ENCODE measurements around the gene GDF7. TPM values are rescaled to one million over a fixed set of nuclear protein-coding genes. Genes with fewer than 3 reads are reported as not detected.
A peak's percentile ranks its signal among the peaks of the same experiment; 100 is the strongest.

GDF7 gene
- polyA plus RNA-seq = 0.13 TPM
- long read RNA-seq, donor 1 = 0 reads
- long read RNA-seq, donor 2 = 0 reads
- long read RNA-seq, donor 3 = 0 reads
- long read RNA-seq, donor 4 = 0 reads
- long read RNA-seq, donor 5 = 0 reads
- long read RNA-seq, donor 6 = 0 reads
- long read RNA-seq, donor 7 = 0 reads
- long read RNA-seq, donor 8 = 0 reads
- long read RNA-seq, donor 9 = 0 reads
- long read RNA-seq, donor 10 = 0 reads
- long read RNA-seq, donor 11 = 0 reads

- WGBS (ENCODE audit: insufficient coverage, low lambda C conversion rate) = no CpG with 5 or more reads among the region's 86 CpGs
These were observed at the start of gene GDF7 for GRCh38 chr2:20666304-20667150. TSS of gene GDF7 (plus strand) at chr2:20667144. CDS start at chr2:20667240, 96 bp downstream.

GRCh38 chr2:20617892-20618467 lies 49.0 kb upstream of the GDF7 start:
- no peaks in the 10 kb centered on the region for H3K27me3 ChIP-seq (ENCODE audit: control insufficient read depth, insufficient read depth, low read length)
- peak; percentile 97 to 98 for DNase-seq
- H3K36me3 ChIP-seq (ENCODE audit: control insufficient read depth, insufficient read depth, low read length) = peaks cover 38% of the 10 kb centered on the region
- peaks cover 62% of the 10 kb centered on the region for H3K4me1 ChIP-seq (ENCODE audit: control insufficient read depth, insufficient read depth, low read length)
- no peaks in the 10 kb centered on the region for H3K9me3 ChIP-seq (ENCODE audit: control insufficient read depth, low read depth, low read length)
- peak overlapping the region; percentile 88 for H3K27ac ChIP-seq (ENCODE audit: low read length)
- no peak overlapping the region for H3K4me3 ChIP-seq (ENCODE audit: low read length)
- WGBS (ENCODE audit: insufficient coverage, low lambda C conversion rate) = no CpG with 5 or more reads among the region's 14 CpGs

More at GRCh38 chr2:20666304-20667150, at the start of gene GDF7:
- H3K27ac ChIP-seq (ENCODE audit: low read length) = no peak within 1 kb of the TSS
- peak within 1 kb of the TSS; percentile 13 for H3K4me3 ChIP-seq (ENCODE audit: low read length)
- peaks cover 25% of the 10 kb centered on the region for H3K9me3 ChIP-seq (ENCODE audit: control insufficient read depth, low read depth, low read length)
- H3K36me3 ChIP-seq (ENCODE audit: control insufficient read depth, insufficient read depth, low read length) = no peaks in the 10 kb centered on the region
- H3K4me1 ChIP-seq (ENCODE audit: control insufficient read depth, insufficient read depth, low read length) = peaks cover 34% of the 10 kb centered on the region
- DNase-seq = peak in 1 of 2 donors; percentile 69
- peaks cover 96% of the 10 kb centered on the region for H3K27me3 ChIP-seq (ENCODE audit: control insufficient read depth, insufficient read depth, low read length)

DNA sequence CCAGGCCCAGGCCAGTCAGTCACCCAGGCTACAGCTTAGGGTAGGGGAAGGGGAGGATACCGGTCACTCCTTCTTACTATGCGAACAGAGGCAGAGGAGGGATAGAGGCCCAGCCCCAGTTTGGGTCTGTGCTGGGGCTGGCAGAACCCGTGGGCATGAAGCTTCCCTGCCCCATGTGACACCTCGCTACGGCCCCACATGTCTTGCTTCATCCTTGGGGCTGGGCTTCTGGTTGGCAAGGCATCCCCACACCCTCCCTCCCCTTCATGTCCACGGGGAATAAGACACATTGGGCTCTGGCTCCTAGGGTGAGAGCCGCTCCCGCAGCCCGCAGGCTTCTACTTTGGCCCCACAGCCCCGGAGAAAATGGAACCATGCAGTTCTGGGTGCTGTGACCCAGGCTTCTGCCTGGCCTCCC lies 48.5 kb upstream of the GDF7 start:
- peaks cover 43% of the 10 kb centered on the region for H3K36me3 ChIP-seq (ENCODE audit: control insufficient read depth, insufficient read depth, low read length)
- H3K27ac ChIP-seq (ENCODE audit: low read length) = peak overlapping the region; percentile 88
- no peaks in the 10 kb centered on the region for H3K9me3 ChIP-seq (ENCODE audit: control insufficient read depth, low read depth, low read length)
- H3K4me1 ChIP-seq (ENCODE audit: control insufficient read depth, insufficient read depth, low read length) = peaks cover 65% of the 10 kb centered on the region
- H3K4me3 ChIP-seq (ENCODE audit: low read length) = no peak overlapping the region
- no peaks in the 10 kb centered on the region for H3K27me3 ChIP-seq (ENCODE audit: control insufficient read depth, insufficient read depth, low read length)
- no peak for DNase-seq
- no CpG with 5 or more reads among the region's 10 CpGs for WGBS (ENCODE audit: insufficient coverage, low lambda C conversion rate)

GRCh38 chr2:20618886-20619521 lies 47.9 kb upstream of the GDF7 start:
- Histone ChIP-seq H3K27ac (ENCODE audit: low read length) (peak overlapping the region; percentile 88), H3K4me1 (ENCODE audit: control insufficient read depth, insufficient read depth, low read length) (peaks cover 62% of the 10 kb centered on the region), H3K9me3 (ENCODE audit: control insufficient read depth, low read depth, low read length) (no peaks in the 10 kb centered on the region), H3K4me3 (ENCODE audit: low read length) (no peak overlapping the region), H3K27me3 (ENCODE audit: control insufficient read depth, insufficient read depth, low read length) (no peaks in the 10 kb centered on the region), H3K36me3 (ENCODE audit: control insufficient read depth, insufficient read depth, low read length) (peaks cover 48% of the 10 kb centered on the region)
- no peak for DNase-seq
- no CpG with 5 or more reads among the region's 15 CpGs for WGBS (ENCODE audit: insufficient coverage, low lambda C conversion rate)

- Histone ChIP-seq H3K27ac (ENCODE audit: low read length) (no peak overlapping the region), H3K4me1 (ENCODE audit: control insufficient read depth, insufficient read depth, low read length) (peaks cover 55% of the 10 kb centered on the region), H3K9me3 (ENCODE audit: control insufficient read depth, low read depth, low read length) (no peaks in the 10 kb centered on the region), H3K36me3 (ENCODE audit: control insufficient read depth, insufficient read depth, low read length) (peaks cover 54% of the 10 kb centered on the region), H3K27me3 (ENCODE audit: control insufficient read depth, insufficient read depth, low read length) (no peaks in the 10 kb centered on the region), H3K4me3 (ENCODE audit: low read length) (no peak overlapping the region)
- DNase-seq = no peak
- WGBS (ENCODE audit: insufficient coverage, low lambda C conversion rate) = no CpG with 5 or more reads among the region's 13 CpGs
These were observed 47.3 kb upstream of the GDF7 start for GRCh38 chr2:20619624-20620024.

GRCh38 chr2:20620271-20620681 lies 46.7 kb upstream of the GDF7 start:
- Histone ChIP-seq H3K4me1 (ENCODE audit: control insufficient read depth, insufficient read depth, low read length) (peaks cover 49% of the 10 kb centered on the region), H3K27ac (ENCODE audit: low read length) (no peak overlapping the region), H3K36me3 (ENCODE audit: control insufficient read depth, insufficient read depth, low read length) (peaks cover 60% of the 10 kb centered on the region), H3K4me3 (ENCODE audit: low read length) (no peak overlapping the region), H3K9me3 (ENCODE audit: control insufficient read depth, low read depth, low read length) (no peaks in the 10 kb centered on the region), H3K27me3 (ENCODE audit: control insufficient read depth, insufficient read depth, low read length) (no peaks in the 10 kb centered on the region)
- DNase-seq = no peak
- no CpG with 5 or more reads among the region's 8 CpGs for WGBS (ENCODE audit: insufficient coverage, low lambda C conversion rate)

DNA sequence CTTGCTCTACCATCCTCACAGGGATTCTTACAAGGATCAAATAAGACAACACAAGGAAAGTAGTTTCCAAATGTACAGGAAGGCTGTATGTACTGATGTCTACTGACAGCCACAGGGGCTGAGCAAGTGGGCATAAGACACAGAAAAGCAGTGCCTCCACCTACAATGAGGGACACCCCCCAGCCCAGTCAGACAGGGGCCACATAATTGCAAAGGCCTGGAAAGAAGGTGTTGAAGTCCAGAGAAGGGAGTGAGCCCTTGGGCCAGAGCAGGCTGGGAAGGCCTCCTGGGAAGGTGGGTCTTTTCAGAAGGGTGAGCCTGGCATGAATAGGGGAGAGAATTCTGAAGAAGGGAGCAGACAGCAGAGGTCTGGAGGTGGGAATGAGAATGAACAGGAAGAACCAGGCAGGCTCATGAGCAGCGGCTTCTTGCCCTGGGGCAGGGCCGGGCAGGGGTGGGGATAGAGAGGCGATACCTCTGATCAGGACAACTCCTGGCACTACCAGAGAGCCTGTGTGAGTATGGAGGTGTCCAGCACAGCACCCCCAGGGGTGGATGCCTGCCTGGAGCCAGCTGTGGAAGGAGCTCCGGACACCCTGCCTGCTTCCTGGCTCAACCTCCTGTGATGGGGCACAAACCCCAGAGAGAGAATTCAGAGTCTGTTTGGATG lies 46.1 kb upstream of the GDF7 start:
- Histone ChIP-seq H3K36me3 (ENCODE audit: control insufficient read depth, insufficient read depth, low read length) (peaks cover 63% of the 10 kb centered on the region), H3K27ac (ENCODE audit: low read length) (no peak overlapping the region)
- no CpG with 5 or more reads among the region's 4 CpGs for WGBS (ENCODE audit: insufficient coverage, low lambda C conversion rate)

DNA sequence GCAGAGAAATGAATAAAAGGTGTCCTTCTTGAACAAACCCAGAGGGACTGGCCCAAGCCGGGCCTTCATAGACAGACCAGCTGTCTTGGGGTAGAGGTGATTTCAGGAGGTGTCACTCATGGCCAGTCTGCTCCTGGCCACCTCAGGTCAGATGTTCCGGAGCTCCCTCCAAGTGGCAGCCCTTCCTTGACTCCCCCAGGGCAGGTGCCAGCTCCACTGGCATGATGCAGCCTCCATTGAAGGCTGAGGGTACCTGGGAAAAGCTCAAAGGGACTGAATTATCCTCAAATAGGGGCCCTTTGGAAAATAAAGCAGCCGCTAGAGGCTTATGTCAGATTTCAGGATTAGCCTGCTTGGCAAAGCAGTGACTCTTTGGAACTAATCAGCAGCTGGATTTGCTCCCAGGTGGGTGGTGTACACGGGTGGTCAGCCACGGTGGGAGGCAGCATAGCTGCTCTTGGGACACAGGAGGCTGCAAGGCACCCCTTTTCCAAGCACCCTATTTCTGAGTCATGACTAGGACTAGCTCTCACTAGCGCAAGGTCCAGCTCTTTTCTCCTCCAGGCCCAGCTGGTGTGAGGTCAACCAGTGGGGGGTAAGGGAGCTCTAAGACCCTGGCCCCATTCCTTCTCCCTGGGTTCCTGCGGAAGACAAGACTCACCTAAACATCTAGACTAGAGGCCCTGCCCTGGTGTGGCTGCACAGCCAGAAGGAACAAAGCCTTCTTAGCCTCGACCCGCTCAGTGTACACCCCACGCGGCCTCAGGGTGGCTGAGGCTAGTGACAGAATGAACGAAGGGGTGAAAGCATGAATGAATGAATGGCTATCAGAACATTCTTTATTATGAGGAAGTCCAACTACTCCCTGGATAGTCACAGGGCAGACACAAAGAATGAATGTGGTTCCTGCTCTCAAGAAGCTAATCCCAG lies 45.3 kb upstream of the GDF7 start:
- H3K36me3 ChIP-seq (ENCODE audit: control insufficient read depth, insufficient read depth, low read length) = peaks cover 70% of the 10 kb centered on the region
- peaks cover 35% of the 10 kb centered on the region for H3K4me1 ChIP-seq (ENCODE audit: control insufficient read depth, insufficient read depth, low read length)
- no CpG with 5 or more reads among the region's 12 CpGs for WGBS (ENCODE audit: insufficient coverage, low lambda C conversion rate)
- H3K27me3 ChIP-seq (ENCODE audit: control insufficient read depth, insufficient read depth, low read length) = no peaks in the 10 kb centered on the region
- no peak overlapping the region for H3K4me3 ChIP-seq (ENCODE audit: low read length)
- DNase-seq = no peak
- no peaks in the 10 kb centered on the region for H3K9me3 ChIP-seq (ENCODE audit: control insufficient read depth, low read depth, low read length)
- no peak overlapping the region for H3K27ac ChIP-seq (ENCODE audit: low read length)

More for the DNA sequence above, 46.1 kb upstream of the GDF7 start:
- H3K9me3 ChIP-seq (ENCODE audit: control insufficient read depth, low read depth, low read length) = no peaks in the 10 kb centered on the region
- H3K27me3 ChIP-seq (ENCODE audit: control insufficient read depth, insufficient read depth, low read length) = no peaks in the 10 kb centered on the region
- H3K4me3 ChIP-seq (ENCODE audit: low read length) = no peak overlapping the region
- DNase-seq = no peak
- peaks cover 43% of the 10 kb centered on the region for H3K4me1 ChIP-seq (ENCODE audit: control insufficient read depth, insufficient read depth, low read length)

- WGBS (ENCODE audit: insufficient coverage, low lambda C conversion rate) = no CpG with 5 or more reads among the region's 11 CpGs
- DNase-seq = no peak
These were observed 44.7 kb upstream of the GDF7 start for GRCh38 chr2:20622296-20622686.

More at GRCh38 chr2:20622296-20622686, 44.7 kb upstream of the GDF7 start:
- Histone ChIP-seq H3K27me3 (ENCODE audit: control insufficient read depth, insufficient read depth, low read length) (no peaks in the 10 kb centered on the region), H3K9me3 (ENCODE audit: control insufficient read depth, low read depth, low read length) (no peaks in the 10 kb centered on the region), H3K4me3 (ENCODE audit: low read length) (no peak overlapping the region), H3K27ac (ENCODE audit: low read length) (no peak overlapping the region), H3K36me3 (ENCODE audit: control insufficient read depth, insufficient read depth, low read length) (peaks cover 72% of the 10 kb centered on the region), H3K4me1 (ENCODE audit: control insufficient read depth, insufficient read depth, low read length) (peaks cover 29% of the 10 kb centered on the region)
